Measurements from ENCODE around the gene RARRES1.

RARRES1 gene

GRCh38 chr3:158735296-158736033, 3.2 kb upstream of the RARRES1 start:
- no peak for DNase-seq (ENCODE audit: low read depth)

- no peak for DNase-seq (ENCODE audit: low read depth)
Measured at GRCh38 chr3:158733656-158734055, 1.4 kb upstream of the RARRES1 start.

GRCh38 chr3:158732856-158733200, 571 bp upstream of the RARRES1 start:
- DNase-seq (ENCODE audit: low read depth), result no peak

GRCh38 chr3:158731486-158731885, 771 bp downstream of the RARRES1 start:
- DNase-seq (ENCODE audit: low read depth), result no peak

- DNase-seq (ENCODE audit: low read depth), result no peak
Measured at GRCh38 chr3:158728851-158729250, 3.4 kb downstream of the RARRES1 start.

- DNase-seq (ENCODE audit: low read depth), result no peak
Measured at GRCh38 chr3:158728061-158728377, 4.2 kb downstream of the RARRES1 start.

GRCh38 chr3:158727206-158728060, 4.8 kb downstream of the RARRES1 start:
- no peak for DNase-seq (ENCODE audit: low read depth)

- no peak for DNase-seq (ENCODE audit: low read depth)
Measured at GRCh38 chr3:158725348-158726011, 6.8 kb downstream of the RARRES1 start.

GRCh38 chr3:158723991-158724390, 8.3 kb downstream of the RARRES1 start:
- DNase-seq (ENCODE audit: low read depth), result no peak

- no peak for DNase-seq (ENCODE audit: low read depth)
Measured at GRCh38 chr3:158722108-158722507, 10.1 kb downstream of the RARRES1 start.

GRCh38 chr3:158718490-158719170, 13.6 kb downstream of the RARRES1 start:
- DNase-seq (ENCODE audit: low read depth), result no peak

- no peak for DNase-seq (ENCODE audit: low read depth)
Measured at GRCh38 chr3:158717576-158717975, 14.7 kb downstream of the RARRES1 start.

GRCh38 chr3:158713094-158713499, 19.2 kb downstream of the RARRES1 start:
- DNase-seq (ENCODE audit: low read depth), result no peak

- DNase-seq (ENCODE audit: low read depth), result no peak
Measured at GRCh38 chr3:158712443-158712842, 19.8 kb downstream of the RARRES1 start.

GRCh38 chr3:158711886-158712285, 20.4 kb downstream of the RARRES1 start:
- no peak for DNase-seq (ENCODE audit: low read depth)

GRCh38 chr3:158710601-158711000, 21.7 kb downstream of the RARRES1 start:
- DNase-seq (ENCODE audit: low read depth), result no peak

- DNase-seq (ENCODE audit: low read depth), result no peak
Measured at GRCh38 chr3:158709666-158710083, 22.6 kb downstream of the RARRES1 start.

GRCh38 chr3:158703566-158703965, 28.7 kb downstream of the RARRES1 start:
- DNase-seq (ENCODE audit: low read depth), result no peak

- no peak for DNase-seq (ENCODE audit: low read depth)
Measured at GRCh38 chr3:158702815-158703481, 29.3 kb downstream of the RARRES1 start.

- DNase-seq (ENCODE audit: low read depth), result no peak
Measured at GRCh38 chr3:158701420-158702065, 30.7 kb downstream of the RARRES1 start.

GRCh38 chr3:158700559-158700958, 31.7 kb downstream of the RARRES1 start:
- DNase-seq (ENCODE audit: low read depth), result no peak

Data from activated T-cell treated with anti-CD3 and anti-CD28 coated beads for 48 hours (primary cell).